Lower lobe of right lung (tissue), 2 donors: ENCODE data around the gene PLEKHJ1. TPM values are rescaled to one million over a fixed set of nuclear protein-coding genes. Genes with fewer than 3 reads are reported as not detected.
A peak's percentile ranks its signal among the peaks of the same experiment; 100 is the strongest.

Source experiments
- ATAC-seq, 2 donors: fragments of 200-7000 bp; cut with Tn5 transposase; one replicate each; pipeline ENCODE4 v1.9.1; 2020 to 2022; ENCODE audit warnings: mild to moderate bottlenecking in 2 of 2, moderate library complexity in 2 of 2
- DNase-seq: peaks from one replicate; pipeline ENCODE4 v3.0.0-alpha.2; 2020
- H3K27ac ChIP-seq: fragments of 200-600 bp; one replicate; pipeline ENCODE4 v1.8.0; 2022
- H3K27me3 ChIP-seq: fragments of 200-600 bp; one replicate; pipeline ENCODE4 v1.8.0; 2022; ENCODE audit warnings: low read depth
- H3K36me3 ChIP-seq: fragments of 200-600 bp; one replicate; pipeline ENCODE4 v1.8.0; 2022; ENCODE audit warnings: mild to moderate bottlenecking
- H3K4me1 ChIP-seq: fragments of 200-600 bp; one replicate; pipeline ENCODE4 v1.8.0; 2022
- H3K4me3 ChIP-seq: fragments of 200-600 bp; one replicate; pipeline ENCODE4 v1.8.0; 2022; ENCODE audit warnings: mild to moderate bottlenecking
- H3K9me3 ChIP-seq: fragments of 200-600 bp; one replicate; pipeline ENCODE4 v1.8.0; 2022
- CTCF ChIP-seq: fragments of 200-600 bp; IDR thresholded peaks from one replicate; pipeline ENCODE4 v1.8.0; 2022; ENCODE audit warnings: antibody characterized with exemption, mild to moderate bottlenecking
- intact Hi-C: fragments of 100-400 bp; cut with DNase I; formaldehyde crosslinking; loops from one replicate; pipeline ENCODE4 v1.11.0; 2022
- total RNA-seq: library from RNA; stranded (reverse); fragmentation: NEBNext Ultra II Directional; extraction: Animal tissue kit (Norgen Biotek cat#: 25700); gene quantifications from one replicate; pipeline ENCODE4 v1.2.1, GENCODE V29; 2021
- donor health status: DM: no; HTN: yes; CAD: no; lungs with severe emphysema.

Gene PLEKHJ1
- total RNA-seq, 1 donor from 2014 or later, result 52.0 TPM

GRCh38 chr19:2237869-2238153 is 1.7 kb upstream of the PLEKHJ1 start:
- intact Hi-C loops, result no loop called here
- Histone ChIP-seq H3K9me3 (no peaks in the 10 kb centered on the region), H3K4me3 (peak overlapping the region; percentile 99), H3K4me1 (peaks cover 71% of the 10 kb centered on the region), H3K27me3 (no peaks in the 10 kb centered on the region), H3K36me3 (peaks cover 20% of the 10 kb centered on the region), H3K27ac (peak overlapping the region; percentile 99)
- TF ChIP-seq CTCF, result no peak
- DNase-seq (no peak), ATAC-seq (no peak)

GRCh38 chr19:2237051-2237868 is 1.1 kb upstream of the PLEKHJ1 start:
- ATAC-seq, result no peak
- no peaks in the 10 kb centered on the region for H3K27me3 ChIP-seq
- intact Hi-C loops, result no loop called here
- H3K9me3 ChIP-seq, result no peaks in the 10 kb centered on the region
- H3K36me3 ChIP-seq, result peaks cover 21% of the 10 kb centered on the region
- peak overlapping the region; percentile 99 for H3K4me3 ChIP-seq
- peaks cover 66% of the 10 kb centered on the region for H3K4me1 ChIP-seq
- peak overlapping the region; percentile 99 for H3K27ac ChIP-seq
- TF ChIP-seq CTCF, result no peak
- no peak for DNase-seq

GRCh38 chr19:2236064-2236313 is 140 bp downstream of the PLEKHJ1 start:
- H3K4me1 ChIP-seq, result peaks cover 53% of the 10 kb centered on the region
- no peak for DNase-seq
- no peak for TF ChIP-seq CTCF
- H3K9me3 ChIP-seq, result no peaks in the 10 kb centered on the region
- H3K27ac ChIP-seq, result peak overlapping the region; percentile 99
- intact Hi-C loops, result no loop called here
- no peaks in the 10 kb centered on the region for H3K27me3 ChIP-seq
- H3K36me3 ChIP-seq, result peaks cover 30% of the 10 kb centered on the region
- H3K4me3 ChIP-seq, result peak overlapping the region; percentile 99
- no peak for ATAC-seq

GRCh38 chr19:2235381-2236063 is 607 bp downstream of the PLEKHJ1 start:
- peak; percentile 76 for DNase-seq

GRCh38 chr19:2234996-2235380 is 1.1 kb downstream of the PLEKHJ1 start:
- TF ChIP-seq CTCF, result no peak
- H3K4me3 ChIP-seq, result peak overlapping the region; percentile 99
- peaks cover 43% of the 10 kb centered on the region for H3K4me1 ChIP-seq
- peaks cover 40% of the 10 kb centered on the region for H3K36me3 ChIP-seq
- DNase-seq, result no peak
- no peaks in the 10 kb centered on the region for H3K27me3 ChIP-seq
- no peak for ATAC-seq
- no peaks in the 10 kb centered on the region for H3K9me3 ChIP-seq
- intact Hi-C loops, result no loop called here
- peak overlapping the region; percentile 99 for H3K27ac ChIP-seq

More at GRCh38 chr19:2235381-2236063, 607 bp downstream of the PLEKHJ1 start:
- H3K36me3 ChIP-seq, result peaks cover 35% of the 10 kb centered on the region
- H3K27me3 ChIP-seq, result no peaks in the 10 kb centered on the region
- no peak for TF ChIP-seq CTCF
- H3K9me3 ChIP-seq, result no peaks in the 10 kb centered on the region
- H3K4me1 ChIP-seq, result peaks cover 48% of the 10 kb centered on the region
- H3K4me3 ChIP-seq, result peak overlapping the region; percentile 99
- peak overlapping the region; percentile 99 for H3K27ac ChIP-seq
- intact Hi-C loops, result no loop called here
- ATAC-seq, result peak; percentile 31 to 41
